Measurements from ENCODE around the gene PTPRN2. TPM values are rescaled to one million over a fixed set of nuclear protein-coding genes. Genes with fewer than 3 reads are reported as not detected.

The PTPRN2 gene
- total and polyA plus RNA-seq, 2 donors (not counting 3 experiments of a cell fraction or from before 2014, with no cell fraction given), result 0.62 to 0.88 TPM

- H3K4me1 ChIP-seq (ENCODE audit: control insufficient read depth, extremely low read depth, insufficient read depth, low read length), result no peaks in the 10 kb centered on the region
- DNase-seq (ENCODE audit: low read depth, low spot score) (no peak), FAIRE-seq (no peak)
- H3K4me2 ChIP-seq (ENCODE audit: insufficient read depth, low read length), result no peak overlapping the region
- no peak overlapping the region for H3K9ac ChIP-seq (replicated peaks; ENCODE audit: extremely low read depth, insufficient read depth, low read length)
- no peaks in the 10 kb centered on the region for H3K79me2 ChIP-seq (ENCODE audit: control insufficient read depth, insufficient read depth, low read length)
- no peaks in the 10 kb centered on the region for H4K20me1 ChIP-seq (replicated peaks; ENCODE audit: control insufficient read depth, extremely low read depth, insufficient read depth, low read length)
- no peak overlapping the region for H2AFZ ChIP-seq (ENCODE audit: low read depth, low read length)
- no peaks in the 10 kb centered on the region for H3K9me1 ChIP-seq (replicated peaks; ENCODE audit: control insufficient read depth, extremely low read depth, insufficient read depth, low read length)
- no peaks in the 10 kb centered on the region for H3K36me3 ChIP-seq (ENCODE audit: control insufficient read depth in 2 of 2, extremely low read depth in 1 of 2, insufficient read depth in 2 of 2, low read length in 2 of 2)
- peaks cover 6% of the 10 kb centered on the region for H3K9me3 ChIP-seq (replicated peaks; ENCODE audit: control insufficient read depth, insufficient read depth, low read length)
- intact Hi-C loops (cut with micrococcal nuclease) (no loop called here), dilution Hi-C loops (cut with MboI; ENCODE audit: extremely low pct_ligation_motif_present, low sequenced_read_pairs) (no loop called here)
- TF ChIP-seq CTCF (IDR thresholded peaks at IDR 0.05; ENCODE audit: extremely low read depth in 1 of 2, insufficient read depth in 1 of 2, low read depth in 1 of 2, low read length in 2 of 2) (no peak), JUN (IDR thresholded peaks at IDR 0.05; ENCODE audit: borderline replicate concordance, insufficient read depth, insufficient read length, low read depth) (no peak), POLR2A (IDR thresholded peaks at IDR 0.05; ENCODE audit: low read depth, low read length) (no peak), MYC (IDR thresholded peaks at IDR 0.05; ENCODE audit: low read depth, low read length) (no peak), FOS (IDR thresholded peaks at IDR 0.05; ENCODE audit: borderline replicate concordance, insufficient read depth, low read length) (no peak), POLR2AphosphoS5 (IDR thresholded peaks at IDR 0.05; ENCODE audit: insufficient read depth, low read depth, low read length) (no peak), EZH2 (IDR thresholded peaks at IDR 0.05; ENCODE audit: borderline replicate concordance, low read depth, low read length, severe bottlenecking) (no peak)
- POLR2A ChIA-PET, result no interaction called here
- no peaks in the 10 kb centered on the region for H3K27me3 ChIP-seq (ENCODE audit: control insufficient read depth in 2 of 2, insufficient read depth in 2 of 2, low read length in 2 of 2)
- BruUV-seq (replicated peaks), result no TSS peak
- CTCF ChIA-PET, result no interaction called here
- no peak overlapping the region for H3K27ac ChIP-seq (ENCODE audit: insufficient read depth, low read depth, low read length)
- H3K4me3 ChIP-seq (replicated peaks in 1 of 3; ENCODE audit: insufficient read depth in 1 of 3, low read depth in 1 of 3, low read length in 3 of 3), result no peak overlapping the region
Observed at GRCh38 chr7:158374586-158374985, 213.0 kb downstream of the PTPRN2 start.

GRCh38 chr7:158374146-158374545, 213.5 kb downstream of the PTPRN2 start:
- no peaks in the 10 kb centered on the region for H3K36me3 ChIP-seq (ENCODE audit: control insufficient read depth in 2 of 2, extremely low read depth in 1 of 2, insufficient read depth in 2 of 2, low read length in 2 of 2)
- no peaks in the 10 kb centered on the region for H3K4me1 ChIP-seq (ENCODE audit: control insufficient read depth, extremely low read depth, insufficient read depth, low read length)
- ChIA-PET CTCF (no interaction called here), POLR2A (no interaction called here)
- intact Hi-C loops (cut with micrococcal nuclease), result no loop called here
- TF ChIP-seq POLR2A (IDR thresholded peaks at IDR 0.05; ENCODE audit: low read depth, low read length) (no peak), GATA2 (IDR thresholded peaks at IDR 0.05; ENCODE audit: insufficient read depth, insufficient read length, low read depth, low read length) (no peak), JUN (IDR thresholded peaks at IDR 0.05; ENCODE audit: borderline replicate concordance, insufficient read depth, insufficient read length, low read depth) (no peak), FOS (IDR thresholded peaks at IDR 0.05; ENCODE audit: borderline replicate concordance, insufficient read depth, low read length) (no peak), MYC (IDR thresholded peaks at IDR 0.05; ENCODE audit: low read depth, low read length) (no peak), POLR2AphosphoS5 (IDR thresholded peaks at IDR 0.05; ENCODE audit: insufficient read depth, low read depth, low read length) (no peak), CTCF (IDR thresholded peaks at IDR 0.05; ENCODE audit: extremely low read depth in 1 of 2, insufficient read depth in 1 of 2, low read depth in 1 of 2, low read length in 2 of 2) (no peak), EZH2 (IDR thresholded peaks at IDR 0.05; ENCODE audit: borderline replicate concordance, low read depth, low read length, severe bottlenecking) (no peak)
- no peak for FAIRE-seq
- H3K4me3 ChIP-seq (replicated peaks in 1 of 3; ENCODE audit: insufficient read depth in 1 of 3, low read depth in 1 of 3, low read length in 3 of 3), result no peak overlapping the region
- no peak overlapping the region for H2AFZ ChIP-seq (ENCODE audit: low read depth, low read length)
- BruUV-seq (replicated peaks), result no TSS peak
- no peak overlapping the region for H3K27ac ChIP-seq (ENCODE audit: insufficient read depth, low read depth, low read length)
- H3K27me3 ChIP-seq (ENCODE audit: control insufficient read depth in 2 of 2, insufficient read depth in 2 of 2, low read length in 2 of 2), result no peaks in the 10 kb centered on the region
- H3K9me3 ChIP-seq (replicated peaks; ENCODE audit: control insufficient read depth, insufficient read depth, low read length), result peaks cover 6% of the 10 kb centered on the region
- no peak overlapping the region for H3K4me2 ChIP-seq (ENCODE audit: insufficient read depth, low read length)
- no peak for DNase-seq (ENCODE audit: low read depth, low spot score)
- no peak overlapping the region for H3K9ac ChIP-seq (replicated peaks; ENCODE audit: extremely low read depth, insufficient read depth, low read length)
- dilution Hi-C loops (cut with MboI; ENCODE audit: extremely low pct_ligation_motif_present, low sequenced_read_pairs), result no loop called here
- no peaks in the 10 kb centered on the region for H4K20me1 ChIP-seq (replicated peaks; ENCODE audit: control insufficient read depth, extremely low read depth, insufficient read depth, low read length)
- no peaks in the 10 kb centered on the region for H3K79me2 ChIP-seq (ENCODE audit: control insufficient read depth, insufficient read depth, low read length)
- no peaks in the 10 kb centered on the region for H3K9me1 ChIP-seq (replicated peaks; ENCODE audit: control insufficient read depth, extremely low read depth, insufficient read depth, low read length)

All from endothelial cell of umbilical vein (primary cell).